ENCODE measurements around the gene MYO5A. TPM values are rescaled to one million over a fixed set of nuclear protein-coding genes. Genes with fewer than 3 reads are reported as not detected.

Gene MYO5A
- total and polyA plus RNA-seq, 4 donors, result 5.7 to 42.1 (median 22.0) TPM

DNA sequence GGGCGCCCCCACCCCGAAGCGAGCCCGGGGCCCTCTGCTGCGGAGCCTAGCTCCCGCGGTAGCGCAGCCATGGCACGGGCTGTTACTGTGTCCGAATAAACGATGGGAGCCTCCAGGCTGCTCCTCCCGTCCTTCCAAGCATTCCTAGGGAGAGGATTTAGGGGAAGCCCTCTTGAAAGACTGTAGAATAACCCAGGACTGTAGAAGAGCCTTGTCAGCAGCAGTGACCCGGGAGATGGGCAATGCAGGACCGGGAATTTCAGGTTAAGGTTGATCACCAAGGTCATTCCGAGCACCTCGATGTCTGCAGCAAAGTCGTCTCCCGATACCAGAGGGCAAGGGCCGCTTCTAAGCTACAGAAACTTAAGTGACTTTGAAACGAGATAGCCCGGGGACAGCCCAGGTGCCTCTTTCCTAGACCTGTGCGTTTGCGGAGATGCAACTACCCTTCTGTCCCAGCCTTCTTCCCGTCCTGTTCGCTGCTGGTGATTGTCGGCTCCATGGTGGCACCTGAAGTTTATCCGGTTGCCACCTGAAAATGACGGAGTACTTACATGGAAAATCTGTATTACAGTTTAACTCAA lies 753 bp upstream of the MYO5A start:
- Histone ChIP-seq H3K27me3 (ENCODE audit: control insufficient read depth in 1 of 2, insufficient read depth in 2 of 2, low read length in 1 of 2) (no peaks in the 10 kb centered on the region), H3K36me3 (ENCODE audit: control insufficient read depth in 1 of 2, insufficient read depth in 2 of 2, low read length in 1 of 2) (no peaks in the 10 kb centered on the region), H3K4me1 (ENCODE audit: control insufficient read depth in 1 of 2, insufficient read depth in 2 of 2, low read length in 2 of 2) (no peaks in the 10 kb centered on the region), H3K27ac (ENCODE audit: low read depth in 1 of 2, low read length in 2 of 2) (peak overlapping the region in 1 of 2 donors; percentile 62), H3K4me3 (ENCODE audit: low read length in 2 of 2) (peak overlapping the region; percentile 82 to 92), H3K9me3 (ENCODE audit: control insufficient read depth, low read length) (no peaks in the 10 kb centered on the region)
- DNase-seq (no peak), ATAC-seq (ENCODE audit: low FRiP score) (no peak)
- 2% methylated on average over 28 of the region's 28 CpGs for WGBS, 2 donors
- intact Hi-C loops (cut with DNase I), result loop anchor here in 1 of 2 donors (5.0 kb wide), 1 partner anchor 38 kb away; the partner anchor contains the start of gene ARPP19

DNA sequence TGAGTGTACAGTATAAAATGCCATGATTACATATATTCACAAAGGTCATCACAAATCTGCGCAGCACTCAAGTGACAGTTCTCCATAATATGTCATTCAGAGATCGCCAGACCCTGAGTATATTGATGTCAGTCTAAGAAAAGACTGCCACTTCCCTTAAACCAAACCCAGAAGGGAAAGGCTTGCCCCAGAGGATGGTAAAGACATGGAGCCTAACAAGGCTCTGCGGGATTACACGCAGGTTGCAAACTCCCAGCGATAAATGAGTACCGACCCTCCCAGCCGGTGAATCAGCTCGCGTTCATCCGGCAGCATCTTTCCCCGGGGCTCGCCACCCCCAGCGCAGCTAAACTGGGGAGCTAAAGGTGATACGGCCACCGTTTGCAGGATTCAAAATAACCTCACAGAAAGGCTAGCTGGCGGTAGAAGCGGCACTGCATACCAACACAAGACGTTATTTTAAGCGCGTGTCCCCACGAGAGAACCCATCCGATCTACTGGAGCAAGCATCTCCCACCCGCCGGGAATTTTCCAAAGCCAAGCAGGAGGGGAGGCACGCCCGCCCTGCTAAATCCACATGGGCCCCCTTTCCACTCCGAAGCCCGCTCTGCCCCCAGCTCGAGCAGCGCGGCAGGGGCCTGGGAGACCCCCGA lies 643 bp downstream of the MYO5A start:
- intact Hi-C loops (cut with DNase I), result loop anchor here in 1 of 2 donors (5.0 kb wide), 1 partner anchor 39 kb away; the partner anchor contains the start of gene ARPP19
- Histone ChIP-seq H3K27me3 (ENCODE audit: control insufficient read depth in 1 of 2, insufficient read depth in 2 of 2, low read length in 1 of 2) (no peaks in the 10 kb centered on the region), H3K4me1 (ENCODE audit: control insufficient read depth in 1 of 2, insufficient read depth in 2 of 2, low read length in 2 of 2) (no peaks in the 10 kb centered on the region), H3K36me3 (ENCODE audit: control insufficient read depth in 1 of 2, insufficient read depth in 2 of 2, low read length in 1 of 2) (no peaks in the 10 kb centered on the region), H3K27ac (ENCODE audit: low read depth in 1 of 2, low read length in 2 of 2) (peak overlapping the region in 1 of 2 donors; percentile 39), H3K9me3 (ENCODE audit: control insufficient read depth, low read length) (no peaks in the 10 kb centered on the region), H3K4me3 (ENCODE audit: low read length in 2 of 2) (peak overlapping the region; percentile 82 to 92)
- WGBS, 2 donors, result 7 to 8% methylated on average over 29 to 32 of the region's 32 CpGs
- DNase-seq (peak in 1 of 2 donors; percentile 49), ATAC-seq (ENCODE audit: low FRiP score) (peak; percentile 35)

DNA sequence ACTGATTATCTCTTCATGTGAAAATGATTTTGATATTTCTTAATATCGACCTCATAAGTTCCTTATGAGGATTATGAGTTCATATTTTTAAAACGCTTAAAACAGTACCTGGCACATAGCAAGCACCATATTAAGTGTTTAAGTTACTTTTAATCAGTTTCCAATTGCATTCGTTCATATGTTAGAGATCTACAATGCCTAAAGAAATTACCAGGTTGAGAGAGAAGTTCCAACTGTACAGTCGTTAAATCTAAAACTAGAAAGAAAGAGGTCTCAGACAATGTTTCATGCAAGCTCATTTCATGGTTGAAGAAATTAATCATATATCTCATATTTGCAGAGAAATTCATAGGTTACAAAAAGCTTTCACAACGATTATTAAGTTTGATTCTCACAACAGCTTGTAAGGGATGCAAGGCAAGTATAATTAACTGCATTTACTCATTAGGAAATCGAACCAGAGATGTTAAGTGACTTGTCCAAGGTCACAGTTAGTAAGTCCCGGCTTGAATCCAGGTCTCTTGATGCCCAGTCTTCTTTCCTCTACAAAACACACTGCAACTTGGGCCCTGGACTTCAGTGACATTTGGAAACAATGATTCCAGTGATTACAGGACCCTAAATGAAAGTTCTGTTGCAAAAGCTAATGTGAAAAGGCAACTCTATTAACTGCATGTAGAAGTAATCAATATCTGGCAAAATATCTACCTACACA lies 1.3 kb downstream of the MYO5A start:
- ATAC-seq (ENCODE audit: low FRiP score), result no peak
- no peaks in the 10 kb centered on the region for H3K36me3 ChIP-seq (ENCODE audit: control insufficient read depth in 1 of 2, insufficient read depth in 2 of 2, low read length in 1 of 2)
- no peak overlapping the region for H3K4me3 ChIP-seq (ENCODE audit: low read length in 2 of 2)
- intact Hi-C loops (cut with DNase I), result loop anchor here in 1 of 2 donors (5.0 kb wide), 1 partner anchor 40 kb away; the partner anchor contains the start of gene ARPP19
- WGBS, 2 donors, result 92 to 93% methylated on average over 7 of the region's 7 CpGs
- H3K4me1 ChIP-seq (ENCODE audit: control insufficient read depth in 1 of 2, insufficient read depth in 2 of 2, low read length in 2 of 2), result no peaks in the 10 kb centered on the region
- no peak for DNase-seq
- no peaks in the 10 kb centered on the region for H3K27me3 ChIP-seq (ENCODE audit: control insufficient read depth in 1 of 2, insufficient read depth in 2 of 2, low read length in 1 of 2)
- H3K9me3 ChIP-seq (ENCODE audit: control insufficient read depth, low read length), result no peaks in the 10 kb centered on the region
- H3K27ac ChIP-seq (ENCODE audit: low read depth in 1 of 2, low read length in 2 of 2), result no peak overlapping the region

DNA sequence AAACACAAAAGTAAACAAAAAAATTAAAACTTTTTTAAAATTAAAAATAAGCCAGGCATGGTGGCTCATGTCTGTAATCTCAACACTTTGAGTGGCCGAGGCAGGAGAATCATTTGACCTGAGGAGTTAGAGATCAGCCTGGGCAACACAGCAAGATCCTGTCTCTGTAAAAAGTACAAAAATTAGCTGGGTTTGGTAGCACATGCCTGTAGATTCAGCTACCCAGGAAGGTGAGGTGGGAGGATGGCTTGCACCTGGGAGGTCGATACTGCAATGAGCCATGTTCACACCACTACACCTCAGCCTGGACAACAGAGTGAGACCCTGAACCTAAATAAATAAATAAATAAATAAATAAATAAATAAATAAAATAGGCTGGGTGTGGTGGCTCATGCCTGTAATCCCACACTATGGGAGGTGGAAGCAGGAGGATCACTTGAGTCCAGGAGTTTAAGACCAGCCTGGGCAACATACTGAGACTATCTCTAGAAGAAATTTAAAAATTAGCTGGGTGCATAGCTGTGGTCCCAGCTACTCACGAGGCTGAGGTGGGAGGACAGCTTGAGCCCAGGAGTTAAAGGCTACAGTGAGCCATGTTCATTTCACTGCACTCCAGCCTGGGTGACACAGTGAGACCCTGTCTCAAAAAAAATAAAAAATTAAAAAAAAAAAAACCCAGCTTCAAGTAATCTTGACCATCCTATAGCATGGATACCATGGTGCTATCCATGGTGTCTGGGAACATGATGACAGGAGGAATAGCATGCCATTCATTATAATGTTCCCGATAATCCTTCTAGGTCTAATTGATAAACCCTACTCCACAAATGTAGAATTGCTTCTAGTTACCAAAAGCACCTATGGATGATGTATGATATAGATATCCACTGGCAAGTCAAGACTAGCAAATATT lies 4.2 kb downstream of the MYO5A start:
- intact Hi-C loops (cut with DNase I), result loop anchor here in 1 of 2 donors (5.0 kb wide), 1 partner anchor 43 kb away; the partner anchor contains the start of gene ARPP19
- DNase-seq (no peak), ATAC-seq (ENCODE audit: low FRiP score) (no peak)
- Histone ChIP-seq H3K4me1 (ENCODE audit: control insufficient read depth in 1 of 2, insufficient read depth in 2 of 2, low read length in 2 of 2) (no peaks in the 10 kb centered on the region), H3K27ac (ENCODE audit: low read depth in 1 of 2, low read length in 2 of 2) (no peak overlapping the region), H3K36me3 (ENCODE audit: control insufficient read depth in 1 of 2, insufficient read depth in 2 of 2, low read length in 1 of 2) (no peaks in the 10 kb centered on the region), H3K4me3 (ENCODE audit: low read length in 2 of 2) (no peak overlapping the region), H3K27me3 (ENCODE audit: control insufficient read depth in 1 of 2, insufficient read depth in 2 of 2, low read length in 1 of 2) (no peaks in the 10 kb centered on the region), H3K9me3 (ENCODE audit: control insufficient read depth, low read length) (no peaks in the 10 kb centered on the region)
- 97% methylated on average over 4 of the region's 4 CpGs for WGBS, 2 donors

DNA sequence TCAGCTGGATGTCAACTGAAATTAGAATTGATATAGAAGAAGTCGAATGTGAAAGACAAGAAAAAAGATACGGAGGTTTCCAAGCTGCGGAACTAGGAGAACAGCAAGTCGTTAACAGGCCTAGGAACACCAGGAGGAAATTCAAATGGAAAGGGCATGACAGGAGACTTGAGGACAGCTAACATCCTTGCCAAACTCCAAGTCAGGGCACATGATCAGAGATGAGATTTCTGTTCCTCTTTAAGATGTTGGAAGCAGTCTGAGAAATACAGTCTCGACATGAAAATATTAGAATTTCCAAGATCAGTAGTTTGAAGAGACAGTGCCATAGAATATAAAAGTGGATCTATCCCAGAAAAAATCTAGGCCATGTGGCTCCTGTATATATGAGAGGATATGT lies 5.0 kb downstream of the MYO5A start:
- intact Hi-C loops (cut with DNase I), result no loop called here
- ATAC-seq (ENCODE audit: low FRiP score) (no peak), DNase-seq (no peak)
- Histone ChIP-seq H3K36me3 (ENCODE audit: control insufficient read depth in 1 of 2, insufficient read depth in 2 of 2, low read length in 1 of 2) (no peaks in the 10 kb centered on the region), H3K27me3 (ENCODE audit: control insufficient read depth in 1 of 2, insufficient read depth in 2 of 2, low read length in 1 of 2) (no peaks in the 10 kb centered on the region), H3K4me3 (ENCODE audit: low read length in 2 of 2) (no peak overlapping the region), H3K9me3 (ENCODE audit: control insufficient read depth, low read length) (no peaks in the 10 kb centered on the region), H3K27ac (ENCODE audit: low read depth in 1 of 2, low read length in 2 of 2) (no peak overlapping the region), H3K4me1 (ENCODE audit: control insufficient read depth in 1 of 2, insufficient read depth in 2 of 2, low read length in 2 of 2) (no peaks in the 10 kb centered on the region)
- WGBS, 2 donors, result 76 to 92% methylated on average over 4 to 5 of the region's 5 CpGs

DNA sequence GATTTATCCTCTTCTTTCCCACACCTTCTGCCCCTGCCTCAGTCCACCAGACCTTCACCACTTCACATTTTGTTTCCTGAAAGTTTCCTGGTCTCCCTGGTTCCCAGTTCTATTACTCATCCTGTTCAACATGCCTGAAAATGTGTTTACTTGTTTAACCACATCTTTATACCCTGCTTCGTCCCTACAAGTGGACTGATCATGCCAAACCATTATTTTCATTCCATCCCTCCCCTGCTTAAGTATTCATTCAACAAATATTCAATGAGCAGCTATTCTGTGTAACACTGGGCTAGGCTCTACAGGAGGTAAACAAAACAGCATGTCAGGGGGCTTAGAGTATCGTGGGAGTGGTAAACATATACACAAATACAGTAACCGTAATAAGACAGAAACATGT lies 5.5 kb downstream of the MYO5A start:
- Histone ChIP-seq H3K36me3 (ENCODE audit: control insufficient read depth in 1 of 2, insufficient read depth in 2 of 2, low read length in 1 of 2) (no peaks in the 10 kb centered on the region), H3K9me3 (ENCODE audit: control insufficient read depth, low read length) (no peaks in the 10 kb centered on the region), H3K27ac (ENCODE audit: low read depth in 1 of 2, low read length in 2 of 2) (no peak overlapping the region), H3K4me3 (ENCODE audit: low read length in 2 of 2) (no peak overlapping the region), H3K27me3 (ENCODE audit: control insufficient read depth in 1 of 2, insufficient read depth in 2 of 2, low read length in 1 of 2) (no peaks in the 10 kb centered on the region), H3K4me1 (ENCODE audit: control insufficient read depth in 1 of 2, insufficient read depth in 2 of 2, low read length in 2 of 2) (no peaks in the 10 kb centered on the region)
- intact Hi-C loops (cut with DNase I), result no loop called here
- 57 to 59% methylated on average over 3 of the region's 3 CpGs for WGBS, 2 donors
- DNase-seq, result no peak
- ATAC-seq (ENCODE audit: low FRiP score), result no peak

DNA sequence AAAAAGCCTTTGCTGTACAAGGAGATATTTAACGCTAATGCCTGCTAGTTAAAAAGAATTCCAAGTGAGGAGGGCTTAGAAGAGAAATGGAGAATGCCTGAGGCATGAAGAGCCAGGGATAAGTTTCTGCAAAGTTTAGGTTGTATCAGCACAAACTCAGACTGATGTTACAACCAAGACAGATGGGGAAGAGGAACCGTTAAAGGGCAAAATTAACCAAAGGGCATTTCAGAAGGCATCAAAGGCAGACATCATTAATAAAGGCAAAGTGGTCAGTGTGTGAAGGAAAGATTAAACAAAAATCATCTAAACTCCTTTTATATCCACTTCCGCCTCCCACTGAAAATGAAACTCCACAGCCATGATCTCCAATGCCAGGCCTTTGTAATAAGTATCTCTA lies 7.0 kb downstream of the MYO5A start:
- Histone ChIP-seq H3K4me3 (ENCODE audit: low read length in 2 of 2) (no peak overlapping the region), H3K27me3 (ENCODE audit: control insufficient read depth in 1 of 2, insufficient read depth in 2 of 2, low read length in 1 of 2) (no peaks in the 10 kb centered on the region), H3K4me1 (ENCODE audit: control insufficient read depth in 1 of 2, insufficient read depth in 2 of 2, low read length in 2 of 2) (no peaks in the 10 kb centered on the region), H3K27ac (ENCODE audit: low read depth in 1 of 2, low read length in 2 of 2) (no peak overlapping the region), H3K36me3 (ENCODE audit: control insufficient read depth in 1 of 2, insufficient read depth in 2 of 2, low read length in 1 of 2) (no peaks in the 10 kb centered on the region), H3K9me3 (ENCODE audit: control insufficient read depth, low read length) (no peaks in the 10 kb centered on the region)
- WGBS, 2 donors, result 94 to 98% methylated on average over 3 of the region's 3 CpGs
- intact Hi-C loops (cut with DNase I), result no loop called here
- DNase-seq (no peak), ATAC-seq (ENCODE audit: low FRiP score) (no peak)

DNA sequence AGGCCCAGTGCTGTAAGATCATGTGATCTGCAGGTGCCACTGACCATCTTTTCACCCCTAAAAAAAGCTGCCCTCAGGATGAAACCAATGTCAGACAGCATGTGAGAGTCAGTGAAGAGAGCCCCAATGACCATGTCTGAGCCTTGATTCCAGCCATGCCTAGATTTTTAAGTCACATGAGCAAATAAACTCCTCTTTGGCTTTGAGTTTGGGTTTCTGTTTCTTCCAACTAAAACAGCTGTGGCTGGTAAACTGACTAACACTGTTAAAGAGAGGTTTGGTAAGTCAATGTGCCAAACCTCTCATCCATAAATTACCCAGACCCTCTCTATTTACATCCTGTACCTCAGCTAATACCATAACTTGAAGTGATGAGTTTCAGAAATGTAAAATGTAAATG lies 8.3 kb downstream of the MYO5A start:
- H3K27ac ChIP-seq (ENCODE audit: low read depth in 1 of 2, low read length in 2 of 2), result no peak overlapping the region
- no peaks in the 10 kb centered on the region for H3K27me3 ChIP-seq (ENCODE audit: control insufficient read depth in 1 of 2, insufficient read depth in 2 of 2, low read length in 1 of 2)
- no peak overlapping the region for H3K4me3 ChIP-seq (ENCODE audit: low read length in 2 of 2)
- no peaks in the 10 kb centered on the region for H3K9me3 ChIP-seq (ENCODE audit: control insufficient read depth, low read length)
- intact Hi-C loops (cut with DNase I), result no loop called here
- DNase-seq (no peak), ATAC-seq (ENCODE audit: low FRiP score) (no peak)
- H3K36me3 ChIP-seq (ENCODE audit: control insufficient read depth in 1 of 2, insufficient read depth in 2 of 2, low read length in 1 of 2), result no peaks in the 10 kb centered on the region
- H3K4me1 ChIP-seq (ENCODE audit: control insufficient read depth in 1 of 2, insufficient read depth in 2 of 2, low read length in 2 of 2), result no peaks in the 10 kb centered on the region
